Astrocyte of the spinal cord (primary cell): ENCODE data around the gene CLDN3.
"Not testable (repeated sequence)": the region's sequence is repeated elsewhere in the genome, so short reads cannot be mapped to it uniquely, and the experiment has no call there.

Source experiments
- DNase-seq: peaks from one replicate; pipeline ENCODE4 v3.0.0; 2011; ENCODE audit warnings: low read depth, low spot score
- H3K4me3 ChIP-seq: 2 replicates; pipeline ENCODE4 v1.5.1; 2011; ENCODE audit warnings: low read depth, mild to moderate bottlenecking, low read length, moderate library complexity
- CTCF ChIP-seq: IDR thresholded peaks from 2 replicates; pipeline ENCODE4 v1.5.1; 2012; ENCODE audit warnings: low read depth, mild to moderate bottlenecking, low read length, inconsistent platforms
- in situ Hi-C: cut with HindIII; loops from 2 replicates; pipeline ENCODE4 v1.10.0; 2017; ENCODE audit warnings: low sequenced_read_pairs

CLDN3 gene

GRCh38 chr7:73809467-73809951 lies 39.4 kb upstream of the CLDN3 start:
- no peak for TF ChIP-seq CTCF
- in situ Hi-C loops = no loop called here
- H3K4me3 ChIP-seq = no peak overlapping the region
- DNase-seq = no peak

GRCh38 chr7:73802459-73802858 lies 32.4 kb upstream of the CLDN3 start:
- TF ChIP-seq CTCF = no peak
- in situ Hi-C loops = no loop called here
- no peak overlapping the region for H3K4me3 ChIP-seq

GRCh38 chr7:73801577-73801976 lies 31.5 kb upstream of the CLDN3 start:
- H3K4me3 ChIP-seq = no peak overlapping the region
- in situ Hi-C loops = no loop called here
- TF ChIP-seq CTCF = no peak
- no peak for DNase-seq

More at GRCh38 chr7:73802459-73802858, 32.4 kb upstream of the CLDN3 start:
- no peak for DNase-seq

- no peak overlapping the region for H3K4me3 ChIP-seq
- in situ Hi-C loops = no loop called here
- no peak for TF ChIP-seq CTCF
- no peak for DNase-seq
Measured at GRCh38 chr7:73799282-73800141, 29.4 kb upstream of the CLDN3 start.

- H3K4me3 ChIP-seq, DNase-seq, in situ Hi-C loops: not testable (repeated sequence)
Measured at GRCh38 chr7:73797176-73797575, 27.1 kb upstream of the CLDN3 start.

GRCh38 chr7:73796656-73797055 lies 26.6 kb upstream of the CLDN3 start:
- H3K4me3 ChIP-seq, DNase-seq, in situ Hi-C loops: not testable (repeated sequence)

- DNase-seq, in situ Hi-C loops: not testable (repeated sequence)
Measured at GRCh38 chr7:73795188-73795587, 25.1 kb upstream of the CLDN3 start.

GRCh38 chr7:73791170-73791690 lies 21.2 kb upstream of the CLDN3 start:
- in situ Hi-C loops, DNase-seq, H3K4me3 ChIP-seq: not testable (repeated sequence)

More at GRCh38 chr7:73795188-73795587, 25.1 kb upstream of the CLDN3 start:
- H3K4me3 ChIP-seq = not testable (repeated sequence)
